HepG2 (cell line): ENCODE measurements around the gene GPR39. TPM values are rescaled to one million over a fixed set of nuclear protein-coding genes. Genes with fewer than 3 reads are reported as not detected.

Experiments used
- ATAC-seq: fragments of 200-7000 bp; cut with Tn5 transposase; 3 replicates; pipeline ENCODE4 v1.9.1; 2020; ENCODE audit warnings: mild to moderate bottlenecking, moderate library complexity
- BruUV-seq: library from RNA; stranded (reverse); fragments of 400-500 nt; replicated peaks from 2 replicates; lab custom pipeline; 2021; lab: Mats Ljungman, UMichigan
- CTCF ChIA-PET: fragments of 300-600 bp; formaldehyde crosslinking; extraction: SDS; loops from one replicate; lab custom pipeline; 2021; ENCODE audit warnings: low total read pairs, inconsistent platforms, low intra/inter-chr PET ratio; lab: Yijun Ruan, JAX
- POLR2A ChIA-PET: fragments of 350-600 bp; sonication (Branson Sonifier 250); formaldehyde crosslinking; loops from one replicate; lab custom pipeline; 2020; ENCODE audit warnings: antibody characterized with exemption, inconsistent platforms; lab: Yijun Ruan, JAX
- DNase-seq: peaks from one replicate; pipeline ENCODE4 v3.0.0-alpha.2; 2015; ENCODE audit warnings: low spot score
- FAIRE-seq: peaks from 3 replicates; lab custom pipeline; 2011; peaks lifted over from hg19 to GRCh38; lab: Jason Lieb, UNC
- H2AFZ ChIP-seq: one replicate; pipeline ENCODE4 v1.6.1; 2011; ENCODE audit warnings: low read length, inconsistent platforms
- H3K27ac ChIP-seq: fragments of 300-600 bp; 3 replicates; pipeline ENCODE4 v1.8.0; 2011; ENCODE audit warnings: mixed run types, mild to moderate bottlenecking, mixed read lengths, low read length, inconsistent platforms; ENCODE audit not compliant: insufficient read depth; ENCODE audit errors: extremely low read length
- H3K27me3 ChIP-seq, 2 experiments: fragments of 200-600 bp in 1 of 2; 2 replicates in 1 of 2; 3 replicates in 1 of 2; pipeline versions ENCODE4 v1.6.0 to v1.8.0; 2011; ENCODE audit warnings: low read length in 2 of 2, mild to moderate bottlenecking in 2 of 2, moderate library complexity in 2 of 2, inconsistent platforms in 1 of 2; ENCODE audit not compliant: insufficient read depth in 2 of 2, control insufficient read depth in 1 of 2
- H3K36me3 ChIP-seq, 2 experiments: fragments of 200-600 bp in 1 of 2; replicated peaks in 1 of 2; 2 replicates in 1 of 2; 3 replicates in 1 of 2; pipeline versions ENCODE4 v1.5.1 to v1.8.0; 2011; ENCODE audit warnings: low read length in 2 of 2, inconsistent platforms in 1 of 2; ENCODE audit not compliant: insufficient read depth in 2 of 2, control insufficient read depth in 1 of 2
- H3K4me1 ChIP-seq: 2 replicates; pipeline ENCODE4 v1.5.1; 2012; ENCODE audit warnings: low read length, inconsistent platforms; ENCODE audit not compliant: insufficient read depth
- H3K4me2 ChIP-seq: 2 replicates; pipeline ENCODE4 v1.6.0; 2011; ENCODE audit warnings: low read depth, low read length, inconsistent platforms
- H3K4me3 ChIP-seq, 3 experiments: fragments of 200-600 bp in 1 of 3; sonication (generic), shearing (Covaris generic) in 1 of 3; replicated peaks in 1 of 3; 2 replicates each; pipeline ENCODE4 v1.5.1; 2011 to 2016; ENCODE audit warnings: low read length in 3 of 3, inconsistent platforms in 2 of 3, low read depth in 2 of 3, mild to moderate bottlenecking in 2 of 3, control low read depth in 1 of 3, mixed read lengths in 1 of 3; ENCODE audit not compliant: insufficient read depth in 1 of 3
- H3K79me2 ChIP-seq: one replicate; pipeline ENCODE4 v1.6.1; 2011; ENCODE audit warnings: low read length, inconsistent platforms; ENCODE audit not compliant: insufficient read depth
- H3K9ac ChIP-seq: 2 replicates; pipeline ENCODE4 v1.6.0; 2011; ENCODE audit warnings: mild to moderate bottlenecking, low read depth, low read length, inconsistent platforms; ENCODE audit not compliant: insufficient read depth
- H3K9me3 ChIP-seq: 2 replicates; pipeline ENCODE4 v1.5.1; 2012; ENCODE audit warnings: mild to moderate bottlenecking, low read length
- H4K20me1 ChIP-seq: 2 replicates; pipeline ENCODE4 v1.6.0; 2011; ENCODE audit warnings: inconsistent platforms, mild to moderate bottlenecking, low read length, moderate library complexity; ENCODE audit not compliant: insufficient read depth
- BRCA1 ChIP-seq: sonication (generic); formaldehyde crosslinking; IDR thresholded peaks from 2 replicates; pipeline ENCODE4 v1.4.0; 2020; ENCODE audit warnings: missing genetic modification reagents
- CCAR2 ChIP-seq: fragments of 200-400 bp; formaldehyde crosslinking; optimal IDR thresholded peaks from 2 replicates; pipeline ENCODE3; 2018; ENCODE audit warnings: low read depth, mild to moderate bottlenecking, low read length, moderate library complexity
- HOXA9 ChIP-seq: sonication (generic); formaldehyde crosslinking; IDR thresholded peaks from 2 replicates; pipeline ENCODE4 v1.8.1; 2022; ENCODE audit warnings: missing genetic modification reagents, mild to moderate bottlenecking, moderate library complexity, borderline replicate concordance
- ZNF317 ChIP-seq: sonication (generic); formaldehyde crosslinking; IDR thresholded peaks from 2 replicates; pipeline ENCODE4 v1.5.0; 2020; ENCODE audit warnings: mild to moderate bottlenecking, missing genetic modification reagents
- ZNF660 ChIP-seq: sonication (generic); formaldehyde crosslinking; IDR thresholded peaks from 2 replicates; pipeline ENCODE4 v1.5.1; 2020; ENCODE audit warnings: mild to moderate bottlenecking, low read depth, missing genetic modification reagents, borderline replicate concordance
- ZNF891 ChIP-seq: sonication (generic); formaldehyde crosslinking; IDR thresholded peaks from 2 replicates; pipeline ENCODE4 v1.5.0; 2020; ENCODE audit warnings: mild to moderate bottlenecking, missing genetic modification reagents
- WGBS: methylation state at CpG from one replicate; pipeline ENCODE4 v1.1.6; 2017; ENCODE audit warnings: low lambda C conversion rate; 5-methylcytosine and 5-hydroxymethylcytosine counted together
- in situ Hi-C: cut with HindIII; loops from 2 replicates; pipeline ENCODE4 v1.10.0; 2017; ENCODE audit warnings: low pct_unique_long_range_greater_than_20kb; ENCODE audit not compliant: extremely low pct_ligation_motif_present
- intact Hi-C: fragments of 100-400 bp; cut with micrococcal nuclease; formaldehyde crosslinking; loops from one replicate; pipeline ENCODE4 v1.10.0; 2022; ENCODE audit not compliant: unreplicated experiment
- polyA plus RNA-seq, 8 experiments: library from polyadenylated mRNA; depleted of rRNA in 3 of 8; stranded (reverse) in 7 of 8; unstranded in 1 of 8; fragments of >200 nt; fragmentation: Illumina TruSeq in 4 of 8; extraction: Trizol in 4 of 8; gene quantifications; 2 replicates each; pipeline versions ENCODE4 v1.2.1 to v1.2.3, GENCODE V29; 2011 to 2016; ENCODE audit warnings: low read depth in 4 of 8, missing spikeins in 1 of 8, mixed read lengths in 1 of 8; ENCODE audit not compliant: insufficient read depth in 1 of 8
- total RNA-seq, 5 experiments: library from RNA; depleted of rRNA; stranded (reverse); fragments of >200 nt; fragmentation: Illumina TruSeq; extraction: Trizol; gene quantifications; 2 replicates each; pipeline ENCODE4 v1.2.3, GENCODE V29; 2016; ENCODE audit warnings: low read depth in 1 of 5
- TF ChIP-seq, protein P1 (sequence below): sonication (generic); formaldehyde crosslinking; IDR thresholded peaks from 2 replicates; pipeline ENCODE4 v1.8.0; 2023; ENCODE audit warnings: mild to moderate bottlenecking, missing genetic modification reagents
- TF ChIP-seq, protein P2 (sequence below): sonication (generic); formaldehyde crosslinking; IDR thresholded peaks from 2 replicates; pipeline ENCODE4 v1.5.1; 2020; ENCODE audit warnings: missing genetic modification reagents, mild to moderate bottlenecking, borderline replicate concordance

The GPR39 gene
- total and polyA plus RNA-seq, 2 of the 13 experiments (the other 11 are each of a cell fraction or from before 2014, with no cell fraction given) = 0.16 to 0.62 TPM

DNA sequence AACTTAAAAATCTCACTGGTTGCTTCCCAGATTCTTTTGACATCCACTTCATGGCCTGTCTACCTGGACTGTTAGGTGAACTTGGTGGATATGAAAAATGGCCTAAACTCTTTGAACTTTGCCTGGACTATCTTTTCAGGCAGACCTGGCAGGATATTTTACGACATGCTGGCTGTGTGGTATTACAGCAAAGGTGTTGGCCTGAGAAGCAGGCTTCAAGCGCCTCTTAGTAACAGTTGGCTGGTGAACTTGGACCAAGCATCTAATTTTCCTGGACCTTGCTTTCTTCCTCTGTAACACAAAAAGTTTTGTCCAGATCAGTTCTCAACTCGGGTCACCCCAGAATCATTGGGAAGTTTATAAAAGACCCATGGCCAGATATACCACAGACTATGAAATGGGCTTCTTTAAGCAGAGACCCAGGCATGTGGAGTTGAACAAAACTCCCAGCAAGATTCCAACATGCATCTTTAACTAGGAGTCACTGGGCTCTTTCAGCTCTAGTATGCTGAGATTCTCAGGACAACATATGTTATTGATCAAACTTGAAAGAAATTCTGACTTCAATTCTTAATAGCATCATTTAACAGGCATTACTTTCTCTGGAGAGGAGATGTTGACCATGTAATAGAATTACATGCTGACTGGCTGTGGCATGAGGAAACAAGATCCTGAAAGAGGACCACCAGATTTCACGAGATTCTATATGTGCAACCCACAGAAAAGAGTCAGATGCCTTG, 249.0 kb downstream of the GPR39 start (continued):
- TF ChIP-seq ZNF660 (CRISPR knock-in tag) = no peak
- no peak for TF ChIP-seq ZNF891
- no peak for TF ChIP-seq CCAR2
- no peak for TF ChIP-seq ZNF317 (CRISPR knock-in tag)

DNA sequence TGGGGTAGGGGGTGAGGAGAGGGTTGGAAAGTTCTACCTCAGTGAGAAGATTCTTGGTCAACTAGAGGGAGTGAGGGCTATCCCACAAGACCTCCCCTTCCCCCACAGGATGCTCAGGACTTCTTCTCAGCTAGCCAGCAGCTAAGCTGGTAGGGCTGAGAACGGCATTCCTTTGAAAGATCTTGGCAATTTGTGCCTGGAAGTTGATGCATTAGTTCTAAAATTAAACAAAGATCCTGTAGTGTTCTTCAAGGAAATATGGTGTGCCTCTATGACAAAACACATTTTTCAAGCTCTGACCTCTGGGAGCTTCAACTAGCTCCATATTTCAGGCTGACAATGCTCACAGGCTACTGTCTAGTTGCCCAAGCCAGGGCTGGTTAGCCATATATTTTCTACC, 251.1 kb downstream of the GPR39 start:
- TF ChIP-seq BRCA1 (CRISPR knock-in tag) = no peak
- TF ChIP-seq, protein P1, sequence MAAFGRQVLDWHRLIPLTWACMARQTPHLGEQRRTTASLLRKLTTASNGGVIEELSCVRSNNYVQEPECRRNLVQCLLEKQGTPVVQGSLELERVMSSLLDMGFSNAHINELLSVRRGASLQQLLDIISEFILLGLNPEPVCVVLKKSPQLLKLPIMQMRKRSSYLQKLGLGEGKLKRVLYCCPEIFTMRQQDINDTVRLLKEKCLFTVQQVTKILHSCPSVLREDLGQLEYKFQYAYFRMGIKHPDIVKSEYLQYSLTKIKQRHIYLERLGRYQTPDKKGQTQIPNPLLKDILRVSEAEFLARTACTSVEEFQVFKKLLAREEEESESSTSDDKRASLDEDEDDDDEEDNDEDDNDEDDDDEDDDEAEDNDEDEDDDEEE (CRISPR knock-in tag) = no peak
- no peak for TF ChIP-seq HOXA9
- TF ChIP-seq, protein P2, sequence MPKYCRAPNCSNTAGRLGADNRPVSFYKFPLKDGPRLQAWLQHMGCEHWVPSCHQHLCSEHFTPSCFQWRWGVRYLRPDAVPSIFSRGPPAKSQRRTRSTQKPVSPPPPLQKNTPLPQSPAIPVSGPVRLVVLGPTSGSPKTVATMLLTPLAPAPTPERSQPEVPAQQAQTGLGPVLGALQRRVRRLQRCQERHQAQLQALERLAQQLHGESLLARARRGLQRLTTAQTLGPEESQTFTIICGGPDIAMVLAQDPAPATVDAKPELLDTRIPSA (CRISPR knock-in tag) = no peak
- intact Hi-C loops = no loop called here
- CTCF ChIA-PET = no interaction called here
- Histone ChIP-seq H3K27me3 (peaks cover 8 to 41% of the 10 kb centered on the region in 2 experiments; a peak in 4 of 5 replicates), H3K9me3 (no peaks in the 10 kb centered on the region), H3K4me2 (no peak overlapping the region), H3K4me1 (no peaks in the 10 kb centered on the region), H3K9ac (no peak overlapping the region), H3K4me3 (no peak overlapping the region), H4K20me1 (no peaks in the 10 kb centered on the region), H2AFZ (no peak overlapping the region), H3K27ac (no peak overlapping the region), H3K79me2 (no peaks in the 10 kb centered on the region), H3K36me3 (no peaks in the 10 kb centered on the region)
- BruUV-seq = no TSS peak
- no peak for DNase-seq
- FAIRE-seq = no peak
- ATAC-seq = no peak
- POLR2A ChIA-PET = no interaction called here
- WGBS = 0% methylated on average over 1 of the region's 1 CpG
- in situ Hi-C loops = loop anchor here (25.0 kb wide), 1 partner anchor 495 kb away; no protein-coding TSS in a partner anchor
